ENCODE results near the gene LRCOL1. TPM values are rescaled to one million over a fixed set of nuclear protein-coding genes. Genes with fewer than 3 reads are reported as not detected.

LRCOL1 gene
- total RNA-seq, 1 donor from 2014 or later: not detected

- TF ChIP-seq CTCF (IDR thresholded peaks at IDR 0.05): no peak
- peaks cover 14% of the 10 kb centered on the region for H3K4me1 Mint-ChIP-seq (ENCODE audit: low read depth)
- H3K27me3 Mint-ChIP-seq (ENCODE audit: low read depth): peaks cover 2% of the 10 kb centered on the region
- no peak overlapping the region for H3K4me3 Mint-ChIP-seq (ENCODE audit: unreplicated experiment)
- H3K27ac Mint-ChIP-seq (ENCODE audit: unreplicated experiment): no peak overlapping the region
- no peaks in the 10 kb centered on the region for H3K9me3 Mint-ChIP-seq (ENCODE audit: low read depth)
- peaks cover 7% of the 10 kb centered on the region for H3K36me3 Mint-ChIP-seq (ENCODE audit: low read depth)
- no peak for DNase-seq (ENCODE audit: low spot score)
These were observed 12.9 kb upstream of the LRCOL1 start for GRCh38 chr12:132623072-132623869.

GRCh38 chr12:132622437-132623071, 12.2 kb upstream of the LRCOL1 start:
- H3K9me3 Mint-ChIP-seq (ENCODE audit: low read depth): no peaks in the 10 kb centered on the region
- H3K27ac Mint-ChIP-seq (ENCODE audit: unreplicated experiment): peak overlapping the region; percentile 50
- H3K36me3 Mint-ChIP-seq (ENCODE audit: low read depth): peaks cover 7% of the 10 kb centered on the region
- H3K4me1 Mint-ChIP-seq (ENCODE audit: low read depth): peaks cover 21% of the 10 kb centered on the region
- DNase-seq (ENCODE audit: low spot score): no peak
- H3K4me3 Mint-ChIP-seq (ENCODE audit: unreplicated experiment): no peak overlapping the region
- H3K27me3 Mint-ChIP-seq (ENCODE audit: low read depth): peaks cover 9% of the 10 kb centered on the region
- no peak for TF ChIP-seq CTCF (IDR thresholded peaks at IDR 0.05)

- no peak for TF ChIP-seq CTCF (IDR thresholded peaks at IDR 0.05)
- Mint-ChIP-seq H3K9me3 (ENCODE audit: low read depth) (no peaks in the 10 kb centered on the region), H3K4me1 (ENCODE audit: low read depth) (peaks cover 21% of the 10 kb centered on the region), H3K4me3 (ENCODE audit: unreplicated experiment) (no peak overlapping the region), H3K27ac (ENCODE audit: unreplicated experiment) (peak overlapping the region; percentile 50), H3K36me3 (ENCODE audit: low read depth) (peaks cover 7% of the 10 kb centered on the region), H3K27me3 (ENCODE audit: low read depth) (peaks cover 12% of the 10 kb centered on the region)
- DNase-seq (ENCODE audit: low spot score): no peak
These were observed 11.5 kb upstream of the LRCOL1 start for GRCh38 chr12:132621657-132622435.

- no peak for DNase-seq (ENCODE audit: low spot score)
- Mint-ChIP-seq H3K4me1 (ENCODE audit: low read depth) (peaks cover 21% of the 10 kb centered on the region), H3K4me3 (ENCODE audit: unreplicated experiment) (no peak overlapping the region), H3K27me3 (ENCODE audit: low read depth) (peaks cover 15% of the 10 kb centered on the region), H3K27ac (ENCODE audit: unreplicated experiment) (no peak overlapping the region), H3K9me3 (ENCODE audit: low read depth) (no peaks in the 10 kb centered on the region), H3K36me3 (ENCODE audit: low read depth) (peaks cover 7% of the 10 kb centered on the region)
- TF ChIP-seq CTCF (IDR thresholded peaks at IDR 0.05): no peak
These were observed 10.7 kb upstream of the LRCOL1 start for GRCh38 chr12:132620899-132621656.
